Testis (tissue), 5 donors: ENCODE measurements around the gene GABRR2. TPM values are rescaled to one million over a fixed set of nuclear protein-coding genes. Genes with fewer than 3 reads are reported as not detected.

Experiments used
- DNase-seq: peaks from one replicate; pipeline ENCODE4 v3.0.0-alpha.2; 2019
- H3K27ac ChIP-seq, 2 donors: fragments of 200-600 bp; sonication (generic); one replicate each; pipeline ENCODE4 v1.5.1; 2019
- H3K27me3 ChIP-seq: fragments of 200-600 bp; sonication (generic); one replicate; pipeline ENCODE4 v1.5.1; 2019
- H3K36me3 ChIP-seq: fragments of 200-600 bp; sonication (generic); one replicate; pipeline ENCODE4 v1.5.1; 2017; ENCODE audit warnings: low read depth; ENCODE audit errors: missing control alignments
- H3K4me1 ChIP-seq: fragments of 200-600 bp; sonication (generic); one replicate; pipeline ENCODE4 v1.5.1; 2019
- H3K4me3 ChIP-seq, 2 donors: fragments of 200-600 bp; sonication (generic); one replicate each; pipeline ENCODE4 v1.5.1; 2017 to 2019
- H3K9me3 ChIP-seq: fragments of 200-600 bp; sonication (generic); one replicate; pipeline ENCODE4 v1.5.1; 2017
- POLR2A ChIP-seq: fragments of 450-650 bp; IDR thresholded peaks from one replicate; pipeline ENCODE4 v1.6.1; 2017; ENCODE audit warnings: antibody characterized with exemption, mild to moderate bottlenecking, moderate library complexity
- WGBS, 2 donors: methylation state at CpG; one replicate each; pipeline ENCODE4 v1.1.5; 2018; 5-methylcytosine and 5-hydroxymethylcytosine counted together
- intact Hi-C: fragments of 100-400 bp; cut with DNase I; formaldehyde crosslinking; loops from one replicate; pipeline ENCODE4 v1.15.1; 2023; ENCODE audit warnings: low total_unique reads
- long read RNA-seq, 2 donors: transcript quantifications; one replicate each; lab custom pipeline, GENCODE V29; 2026
- polyA plus RNA-seq: library from polyadenylated mRNA; stranded (reverse); fragments of 350-450 nt; fragmentation: Illumina TruSeq; extraction: RNeasy Lipid Tissue Mini Kit (QIAGEN cat#74804); gene quantifications from one replicate; pipeline ENCODE4 v1.2.3, GENCODE V29; 2014; ENCODE audit warnings: low read depth, low replicate concordance; ENCODE audit not compliant: insufficient read depth
- total RNA-seq, 2 donors: library from RNA; depleted of rRNA; stranded (reverse); fragments of >200 nt; gene quantifications; one replicate each; pipeline ENCODE4 v1.2.3, GENCODE V29; 2016
- TF ChIP-seq, protein P1 (sequence below), 3 experiments: fragments of 450-650 bp in 2 of 3; fragments of 200-600 bp in 1 of 3; sonication (generic) in 1 of 3; IDR thresholded peaks; one replicate each; pipeline ENCODE4 v1.5.1; 2016 to 2019; ENCODE audit warnings: antibody characterized with exemption in 3 of 3, mild to moderate bottlenecking in 2 of 3, moderate library complexity in 1 of 3

The GABRR2 gene
- under 1 TPM in 1 of 2 donors, not detected in 1; 0.62 TPM for total RNA-seq
- polyA plus RNA-seq = 0.79 TPM
- long read RNA-seq, donor 1 = 0 reads
- long read RNA-seq, donor 2 = 0 reads

DNA sequence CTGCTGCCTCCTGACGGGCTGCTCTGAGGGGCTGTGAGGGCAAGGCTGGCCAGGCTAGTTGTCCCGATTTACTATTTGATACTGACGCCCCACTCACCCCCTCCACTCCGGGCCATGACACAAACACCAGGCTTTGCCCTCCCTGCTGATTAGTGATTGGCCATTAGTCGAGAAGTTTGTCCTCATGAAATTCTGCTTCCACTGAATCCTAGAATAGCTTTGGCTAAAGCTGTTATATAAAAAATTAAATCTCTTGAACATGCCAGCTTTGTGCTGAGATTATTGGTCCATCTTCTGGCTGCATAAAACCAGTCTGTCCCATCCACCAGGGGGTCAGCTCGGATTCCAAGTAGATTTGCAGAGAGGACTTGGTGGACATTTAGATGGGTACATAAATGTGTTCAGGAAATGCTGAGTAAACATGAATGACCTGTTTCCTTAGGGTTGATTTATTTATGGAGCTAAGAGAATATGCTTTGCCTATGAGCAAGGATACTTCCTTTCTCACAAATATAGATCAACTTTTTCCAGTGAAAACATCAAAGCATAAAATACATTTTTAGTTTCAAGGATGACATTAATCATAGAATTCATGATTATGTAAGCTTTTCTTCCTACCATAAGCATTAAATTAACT, at the start of gene GABRR2:
Gene GABRR2 (minus strand): TSS at position 51 of the 637 bp plus-strand sequence. CDS start 134 bp downstream, outside the sequence.
- intact Hi-C loops = no loop called here
- 90% methylated on average over 6 of the region's 6 CpGs for WGBS, 2 donors
- H3K27ac ChIP-seq = no peak within 1 kb of the TSS
- H3K36me3 ChIP-seq = no peaks in the 10 kb centered on the region
- DNase-seq = no peak
- H3K4me3 ChIP-seq = no peak within 1 kb of the TSS
- no peaks in the 10 kb centered on the region for H3K9me3 ChIP-seq
- no peaks in the 10 kb centered on the region for H3K27me3 ChIP-seq
- H3K4me1 ChIP-seq = peaks cover 14% of the 10 kb centered on the region
- no peak for TF ChIP-seq POLR2A
- TF ChIP-seq, protein P1, sequence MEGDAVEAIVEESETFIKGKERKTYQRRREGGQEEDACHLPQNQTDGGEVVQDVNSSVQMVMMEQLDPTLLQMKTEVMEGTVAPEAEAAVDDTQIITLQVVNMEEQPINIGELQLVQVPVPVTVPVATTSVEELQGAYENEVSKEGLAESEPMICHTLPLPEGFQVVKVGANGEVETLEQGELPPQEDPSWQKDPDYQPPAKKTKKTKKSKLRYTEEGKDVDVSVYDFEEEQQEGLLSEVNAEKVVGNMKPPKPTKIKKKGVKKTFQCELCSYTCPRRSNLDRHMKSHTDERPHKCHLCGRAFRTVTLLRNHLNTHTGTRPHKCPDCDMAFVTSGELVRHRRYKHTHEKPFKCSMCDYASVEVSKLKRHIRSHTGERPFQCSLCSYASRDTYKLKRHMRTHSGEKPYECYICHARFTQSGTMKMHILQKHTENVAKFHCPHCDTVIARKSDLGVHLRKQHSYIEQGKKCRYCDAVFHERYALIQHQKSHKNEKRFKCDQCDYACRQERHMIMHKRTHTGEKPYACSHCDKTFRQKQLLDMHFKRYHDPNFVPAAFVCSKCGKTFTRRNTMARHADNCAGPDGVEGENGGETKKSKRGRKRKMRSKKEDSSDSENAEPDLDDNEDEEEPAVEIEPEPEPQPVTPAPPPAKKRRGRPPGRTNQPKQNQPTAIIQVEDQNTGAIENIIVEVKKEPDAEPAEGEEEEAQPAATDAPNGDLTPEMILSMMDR (IDR thresholded peaks at IDR 0.05) = no peak

DNA sequence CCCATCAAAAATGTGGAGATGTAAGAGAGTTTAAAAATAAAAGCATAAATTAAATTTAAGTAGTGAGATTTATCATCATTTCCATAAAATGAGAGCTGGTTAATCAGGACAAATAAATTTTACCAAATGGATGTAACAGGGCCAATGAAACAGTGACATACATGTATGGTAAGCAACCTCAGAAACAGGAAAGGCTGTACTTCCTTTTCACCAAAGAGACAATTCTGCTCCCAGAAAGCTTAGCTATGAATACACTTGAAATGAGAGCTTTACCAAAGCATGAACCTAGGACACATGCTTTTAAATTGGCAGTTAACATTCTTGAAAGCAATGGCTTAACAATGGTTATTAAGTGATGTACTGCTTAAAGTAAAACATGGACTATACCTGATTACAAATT, 49.5 kb upstream of the GABRR2 start:
- no peak overlapping the region for H3K27ac ChIP-seq
- TF ChIP-seq, protein P1 (IDR thresholded peaks at IDR 0.05) = no peak
- no peak for TF ChIP-seq POLR2A
- H3K9me3 ChIP-seq = no peaks in the 10 kb centered on the region
- H3K27me3 ChIP-seq = no peaks in the 10 kb centered on the region
- H3K36me3 ChIP-seq = no peaks in the 10 kb centered on the region
- no peak overlapping the region for H3K4me3 ChIP-seq
- DNase-seq = no peak
- intact Hi-C loops = no loop called here
- no peaks in the 10 kb centered on the region for H3K4me1 ChIP-seq

DNA sequence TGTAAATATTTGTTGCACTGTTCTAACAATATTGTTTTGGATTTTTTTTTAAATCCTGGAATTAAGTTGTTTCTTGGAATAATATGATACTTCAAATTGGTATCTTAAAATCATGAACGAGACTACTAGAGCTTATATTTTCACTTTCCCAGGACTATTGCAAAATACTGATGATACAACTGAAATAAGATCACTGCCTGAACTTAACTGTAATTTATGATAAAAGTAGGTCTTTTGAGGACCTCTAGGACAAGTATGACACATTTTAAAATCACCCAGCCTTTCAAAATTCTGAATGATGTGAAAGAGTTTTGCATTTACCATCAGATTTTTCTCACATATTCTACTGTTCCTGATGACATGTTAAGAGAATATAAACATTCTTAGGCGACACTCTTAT, 46.1 kb upstream of the GABRR2 start:
- 88 to 96% methylated on average over 2 of the region's 2 CpGs for WGBS, 2 donors
- Histone ChIP-seq H3K27me3 (no peaks in the 10 kb centered on the region), H3K4me1 (no peaks in the 10 kb centered on the region), H3K9me3 (no peaks in the 10 kb centered on the region), H3K36me3 (no peaks in the 10 kb centered on the region), H3K4me3 (no peak overlapping the region), H3K27ac (no peak overlapping the region)
- intact Hi-C loops = no loop called here
- DNase-seq = no peak
- TF ChIP-seq, protein P1 (IDR thresholded peaks at IDR 0.05) = no peak
- no peak for TF ChIP-seq POLR2A

DNA sequence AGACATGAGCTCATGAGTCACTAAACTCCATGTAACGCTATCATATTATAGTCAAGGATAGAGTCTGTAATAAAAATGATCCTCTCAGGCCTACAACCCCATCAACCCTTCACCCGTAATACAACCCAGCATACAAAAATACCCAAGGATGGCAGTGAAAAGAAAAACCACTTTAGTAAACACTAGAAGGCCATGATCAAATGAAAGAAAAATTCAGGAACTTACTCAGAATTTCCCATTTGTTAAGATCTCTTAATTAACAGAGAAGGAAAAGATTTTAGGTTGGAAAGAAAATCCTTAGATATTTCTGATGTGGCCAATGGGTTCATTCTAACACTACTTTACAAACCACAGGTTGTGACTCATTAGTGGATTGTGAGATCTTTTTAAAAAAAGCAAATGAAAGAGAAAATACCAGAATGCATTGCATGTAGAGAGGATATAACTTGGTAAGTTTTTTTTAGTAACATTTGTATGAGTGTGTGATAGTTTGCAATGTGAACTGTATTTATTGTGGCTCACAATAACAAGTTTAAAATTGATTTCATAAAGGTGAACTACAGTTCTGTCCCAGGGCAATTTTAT, 45.4 kb upstream of the GABRR2 start:
- Histone ChIP-seq H3K36me3 (no peaks in the 10 kb centered on the region), H3K9me3 (no peaks in the 10 kb centered on the region), H3K4me1 (no peaks in the 10 kb centered on the region), H3K27ac (no peak overlapping the region), H3K27me3 (no peaks in the 10 kb centered on the region), H3K4me3 (no peak overlapping the region)
- TF ChIP-seq, protein P1 (IDR thresholded peaks at IDR 0.05) = no peak
- no peak for TF ChIP-seq POLR2A
- WGBS, 2 donors = 88 to 92% methylated on average over 2 of the region's 2 CpGs
- DNase-seq = no peak
- intact Hi-C loops = no loop called here

DNA sequence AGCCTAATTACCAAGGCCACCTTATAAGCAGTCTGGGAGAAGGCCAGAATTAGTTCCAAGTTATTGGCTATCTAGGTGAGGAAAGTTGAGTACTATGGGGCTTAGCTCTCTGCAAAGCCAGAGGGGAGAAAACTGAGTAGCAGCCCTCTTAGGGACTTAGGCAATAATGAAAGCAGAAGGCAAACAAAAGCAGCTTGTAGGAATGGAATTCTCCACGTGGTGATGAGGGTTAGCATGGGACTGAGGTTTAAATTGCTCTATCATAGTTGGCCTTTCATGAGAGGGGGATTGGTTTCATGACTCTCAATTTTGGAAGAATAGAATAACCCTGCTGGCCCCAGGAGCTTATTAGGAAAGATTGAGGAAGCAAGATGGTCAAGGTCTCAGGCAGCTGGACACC, 44.5 kb upstream of the GABRR2 start:
- TF ChIP-seq, protein P1 (IDR thresholded peaks at IDR 0.05) = no peak
- no peak for TF ChIP-seq POLR2A
- no peaks in the 10 kb centered on the region for H3K27me3 ChIP-seq
- H3K4me1 ChIP-seq = no peaks in the 10 kb centered on the region
- no peaks in the 10 kb centered on the region for H3K9me3 ChIP-seq
- DNase-seq = no peak
- intact Hi-C loops = no loop called here
- WGBS, 2 donors = 34 to 36% methylated on average over 1 of the region's 1 CpG
- no peak overlapping the region for H3K27ac ChIP-seq
- H3K36me3 ChIP-seq = no peaks in the 10 kb centered on the region
- H3K4me3 ChIP-seq = no peak overlapping the region
